22Rv1 (cell line): ENCODE data around the gene HSD11B1.

Experiments used
- H3K27ac ChIP-seq: fragments of 450-650 bp; 2 replicates; pipeline ENCODE4 v1.5.1; 2017
- CTCF ChIP-seq: fragments of 450-650 bp; IDR thresholded peaks from 2 replicates; pipeline ENCODE4 v1.5.1; 2017; ENCODE audit warnings: mild to moderate bottlenecking
- ZFX ChIP-seq: fragments of 450-650 bp; IDR thresholded peaks from 2 replicates; pipeline ENCODE4 v1.6.1; 2017; ENCODE audit warnings: antibody characterized with exemption, borderline replicate concordance

HSD11B1 gene

GRCh38 chr1:209755926-209756614, 51.4 kb downstream of the HSD11B1 start, which contains the start of gene TRAF3IP3:
Gene TRAF3IP3, plus strand, starts transcription at chr1:209756053. Its CDS starts 3,987 bp downstream, at chr1:209760040.
- TF ChIP-seq ZFX (no peak), CTCF (no peak)
- no peak within 1 kb of the TSS for H3K27ac ChIP-seq

DNA sequence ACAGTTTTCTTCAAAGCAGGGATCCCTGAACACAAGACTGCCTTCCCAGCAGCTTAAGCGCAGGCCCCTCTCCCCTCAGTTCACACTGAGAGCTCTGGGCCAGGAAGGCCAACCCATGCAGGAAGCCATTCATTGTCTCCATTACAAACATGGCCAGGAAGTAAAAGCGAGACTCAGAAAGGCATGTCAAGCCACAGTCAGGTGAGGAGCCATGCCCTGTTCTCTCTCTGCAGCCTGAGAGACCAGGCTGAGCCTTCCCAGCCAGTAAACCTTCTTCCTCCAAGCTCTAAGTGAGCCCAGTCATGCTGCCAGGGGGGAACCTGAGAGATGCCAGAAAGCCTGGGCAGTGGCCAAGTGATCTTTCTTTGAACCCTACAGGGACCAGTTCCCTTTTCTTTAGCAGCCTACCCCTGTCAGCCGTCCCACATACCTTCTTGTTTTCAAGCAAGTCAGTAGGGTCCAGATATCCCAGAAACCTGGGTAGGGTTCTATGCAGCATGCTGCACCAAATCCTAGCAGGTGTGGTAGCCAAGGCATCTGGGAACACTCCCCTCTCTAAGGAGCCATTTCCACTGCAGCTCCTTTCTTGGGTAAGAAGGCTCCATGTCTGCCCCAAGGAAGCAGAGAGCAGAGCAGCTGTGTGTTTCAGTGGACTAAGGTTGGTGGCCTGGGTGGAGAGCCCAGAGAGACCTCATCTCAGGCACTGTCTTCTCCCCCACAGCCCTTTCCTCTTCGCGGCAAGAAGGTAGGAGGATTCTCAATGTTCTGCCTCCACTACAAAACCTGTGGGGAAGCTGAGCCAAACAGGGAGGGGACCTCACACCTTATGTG, 52.2 kb downstream of the HSD11B1 start:
- TF ChIP-seq CTCF (no peak), ZFX (no peak)
- no peak overlapping the region for H3K27ac ChIP-seq

DNA sequence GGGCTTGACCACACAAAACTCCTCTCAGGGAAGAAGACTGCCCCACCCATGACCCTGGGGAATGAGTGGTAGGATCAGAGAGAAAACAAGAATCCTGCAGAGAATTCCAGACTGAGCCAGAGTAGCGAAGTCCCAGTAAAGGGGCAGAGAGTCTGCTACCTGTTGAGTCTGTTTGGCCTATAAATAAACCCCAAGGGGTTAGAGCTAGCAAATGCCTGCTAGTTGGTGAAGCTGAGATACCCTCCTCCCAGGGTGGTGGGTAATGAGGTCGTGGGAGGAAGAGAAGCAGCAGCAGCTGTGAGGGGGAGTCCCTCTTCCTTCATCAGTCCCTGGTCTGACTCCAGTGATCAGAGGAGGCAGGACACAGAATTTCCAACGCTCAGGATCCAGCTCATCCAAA, 53.8 kb downstream of the HSD11B1 start:
- H3K27ac ChIP-seq = no peak overlapping the region
- no peak for TF ChIP-seq CTCF
- no peak for TF ChIP-seq ZFX

DNA sequence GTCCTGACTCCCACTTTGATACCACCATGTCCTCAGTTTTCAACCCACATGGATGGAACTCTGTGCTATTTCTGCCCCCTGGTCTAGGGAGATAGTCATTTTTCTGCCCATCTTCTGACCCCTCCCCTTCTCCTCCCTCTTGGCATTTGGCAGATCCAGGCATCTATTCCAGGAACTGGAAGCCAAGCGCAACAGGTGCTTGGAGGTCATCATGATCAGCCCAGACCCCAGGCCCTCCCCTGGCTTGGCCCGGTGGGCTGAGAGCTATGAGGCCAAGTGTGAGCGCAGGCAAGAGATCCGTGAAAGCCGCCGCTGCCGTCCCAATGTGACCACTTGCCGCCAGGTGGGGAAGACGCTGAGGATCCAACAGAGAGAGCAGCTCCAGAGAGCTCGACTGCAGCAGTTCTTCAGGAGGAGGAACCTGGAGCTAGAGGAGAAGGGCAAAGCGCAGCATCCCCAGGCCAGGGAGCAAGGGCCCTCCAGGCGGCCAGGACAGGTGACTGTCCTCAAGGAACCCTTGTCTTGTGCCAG, 55.2 kb downstream of the HSD11B1 start:
- no peak overlapping the region for H3K27ac ChIP-seq
- TF ChIP-seq CTCF = no peak
- TF ChIP-seq ZFX = no peak

DNA sequence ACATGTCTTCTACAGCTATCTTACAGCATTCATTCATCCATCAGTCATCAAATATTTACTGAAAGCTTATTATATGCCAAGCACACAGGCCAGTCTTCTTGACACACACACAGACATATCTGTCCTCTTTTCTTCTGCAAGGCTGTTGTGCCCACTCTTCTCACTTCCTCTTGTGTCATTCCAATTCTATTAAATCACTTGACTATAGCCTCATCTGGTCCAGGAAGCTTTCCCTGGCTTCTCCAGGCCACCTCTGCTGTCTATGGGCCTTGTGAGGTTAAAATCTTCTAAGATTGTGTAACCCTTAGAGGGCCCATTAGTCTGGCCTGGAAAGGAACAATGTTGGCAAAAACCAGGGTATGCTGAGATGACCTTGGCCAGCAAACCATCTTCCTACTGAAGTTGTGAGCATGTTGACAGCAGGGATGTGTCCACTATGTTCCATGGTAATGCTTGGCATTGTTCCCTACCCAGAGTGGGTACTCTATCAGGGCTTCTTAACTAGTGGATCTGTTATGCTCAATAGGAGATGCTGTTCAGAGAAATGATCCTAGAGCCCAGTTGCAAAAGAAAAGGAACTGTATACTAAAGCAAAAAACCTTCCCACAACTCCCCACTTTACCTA, 56.5 kb downstream of the HSD11B1 start:
- H3K27ac ChIP-seq = no peak overlapping the region
- TF ChIP-seq CTCF = no peak
- no peak for TF ChIP-seq ZFX

DNA sequence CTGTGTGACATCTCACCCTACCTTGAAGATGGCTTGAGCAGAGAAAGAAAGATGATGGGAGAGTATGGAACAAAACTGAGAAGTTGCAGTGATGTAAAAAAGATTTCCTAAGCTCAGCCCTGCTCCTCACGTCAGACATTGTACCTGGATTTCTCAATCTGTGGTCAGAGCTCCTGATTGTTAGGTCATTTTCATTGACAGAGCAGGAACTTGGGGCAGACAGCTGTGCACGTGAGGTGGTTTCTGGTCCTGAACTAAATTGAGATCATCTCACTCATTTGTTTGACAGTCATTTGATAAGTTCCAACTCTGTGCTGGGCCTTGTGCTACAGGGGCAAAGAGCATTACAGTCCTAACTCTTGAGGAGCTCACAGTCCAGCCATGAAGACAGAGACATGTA, 61.4 kb downstream of the HSD11B1 start:
- TF ChIP-seq ZFX = no peak
- no peak for TF ChIP-seq CTCF
- H3K27ac ChIP-seq = no peak overlapping the region
